SU-DHL-6 (cell line): ENCODE measurements around the gene RNU1-3.
"Not testable (repeated sequence)": the region's sequence is repeated elsewhere in the genome, so short reads cannot be mapped to it uniquely, and the experiment has no call there.

Experiments used
- H2AFZ ChIP-seq: fragments of 200-600 bp; sonication (generic); 2 replicates; pipeline ENCODE4 v1.6.1; 2014; ENCODE audit warnings: low read depth, mild to moderate bottlenecking, moderate library complexity, mixed read lengths, antibody characterized with exemption, low read length; ENCODE audit not compliant: severe bottlenecking
- H3F3A ChIP-seq: fragments of 200-600 bp; shearing (Covaris generic); 2 replicates; pipeline ENCODE4 v1.6.0; 2016; ENCODE audit warnings: antibody characterized with exemption, mild to moderate bottlenecking; ENCODE audit not compliant: insufficient read depth
- H3K27ac ChIP-seq: fragments of 200-600 bp; sonication (generic); 2 replicates; pipeline ENCODE4 v1.5.1; 2016; ENCODE audit warnings: low read depth, mild to moderate bottlenecking, low read length, moderate library complexity, mixed read lengths
- H3K27me3 ChIP-seq: fragments of 200-600 bp; sonication (generic), shearing (Covaris generic); 2 replicates; pipeline ENCODE4 v1.6.0; 2014; ENCODE audit warnings: mild to moderate bottlenecking, low read length
- H3K36me3 ChIP-seq: fragments of 200-600 bp; sonication (generic); 2 replicates; pipeline ENCODE4 v1.6.1; 2014; ENCODE audit warnings: mild to moderate bottlenecking, low read length, mixed read lengths
- H3K4me2 ChIP-seq: fragments of 300-600, 200-600 bp; shearing (Covaris generic), sonication (generic); 2 replicates; pipeline ENCODE4 v1.6.0; 2014; ENCODE audit warnings: low read length, low read depth, mild to moderate bottlenecking; ENCODE audit not compliant: poor library complexity, severe bottlenecking
- H3K4me3 ChIP-seq: fragments of 200-600 bp; sonication (generic); 2 replicates; pipeline ENCODE4 v1.5.1; 2014; ENCODE audit warnings: antibody characterized with exemption, low read length, mild to moderate bottlenecking, mixed read lengths; ENCODE audit not compliant: insufficient read depth, poor library complexity, severe bottlenecking
- H3K79me2 ChIP-seq: fragments of 200-600 bp; sonication (generic); 2 replicates; pipeline ENCODE4 v1.6.1; 2014; ENCODE audit warnings: mild to moderate bottlenecking, low read length, moderate library complexity; ENCODE audit not compliant: insufficient read depth
- H3K9ac ChIP-seq: fragments of 200-600 bp; sonication (generic); 2 replicates; pipeline ENCODE4 v1.7.0; 2014; ENCODE audit warnings: mild to moderate bottlenecking, low read length
- H3K9me2 ChIP-seq: fragments of 200-600 bp; sonication (generic); replicated peaks from 2 replicates; pipeline ENCODE4 v1.6.1; 2014; ENCODE audit warnings: low read length; ENCODE audit not compliant: insufficient read depth
- H3K9me3 ChIP-seq: fragments of 200-600 bp; sonication (generic); 2 replicates; pipeline ENCODE4 v1.6.1; 2014; ENCODE audit warnings: low read length, mixed read lengths; ENCODE audit not compliant: insufficient read depth
- H4K20me1 ChIP-seq: fragments of 200-600 bp; sonication (generic); 2 replicates; pipeline ENCODE4 v1.6.1; 2014; ENCODE audit warnings: low read depth, mild to moderate bottlenecking, antibody characterized with exemption, low read length, moderate library complexity, mixed read lengths
- EZH2phosphoT487 ChIP-seq: fragments of 200-600 bp; sonication (generic), shearing (Covaris generic); conservative IDR thresholded peaks from 2 replicates; pipeline ENCODE4 v1.6.1; 2018; ENCODE audit warnings: mild to moderate bottlenecking, antibody characterized with exemption, low read length, moderate library complexity, mixed read lengths
- TF ChIP-seq, protein P1 (sequence below): fragments of 200-600 bp; sonication (generic); IDR thresholded peaks from one replicate; pipeline ENCODE4 v1.5.1; 2017; ENCODE audit warnings: antibody characterized with exemption, mild to moderate bottlenecking, low read length, moderate library complexity; ENCODE audit not compliant: insufficient read depth, poor library complexity, severe bottlenecking

The RNU1-3 gene

GRCh38 chr1:16632044-16632850, 34.5 kb downstream of the RNU1-3 start:
- H3K9ac ChIP-seq, H3K4me3 ChIP-seq, H3K9me2 ChIP-seq, H3K79me2 ChIP-seq, H3K9me3 ChIP-seq, H3K4me2 ChIP-seq, H3F3A ChIP-seq, H3K27me3 ChIP-seq, H3K27ac ChIP-seq, H2AFZ ChIP-seq, H3K36me3 ChIP-seq, H4K20me1 ChIP-seq: not testable (repeated sequence)

- H3K27ac ChIP-seq, result no peak overlapping the region
- no peaks in the 10 kb centered on the region for H3F3A ChIP-seq
- H3K27me3 ChIP-seq, result no peaks in the 10 kb centered on the region
- H2AFZ ChIP-seq, result no peak overlapping the region
- no peaks in the 10 kb centered on the region for H3K36me3 ChIP-seq
- no peaks in the 10 kb centered on the region for H3K9me3 ChIP-seq
- TF ChIP-seq, protein P1, sequence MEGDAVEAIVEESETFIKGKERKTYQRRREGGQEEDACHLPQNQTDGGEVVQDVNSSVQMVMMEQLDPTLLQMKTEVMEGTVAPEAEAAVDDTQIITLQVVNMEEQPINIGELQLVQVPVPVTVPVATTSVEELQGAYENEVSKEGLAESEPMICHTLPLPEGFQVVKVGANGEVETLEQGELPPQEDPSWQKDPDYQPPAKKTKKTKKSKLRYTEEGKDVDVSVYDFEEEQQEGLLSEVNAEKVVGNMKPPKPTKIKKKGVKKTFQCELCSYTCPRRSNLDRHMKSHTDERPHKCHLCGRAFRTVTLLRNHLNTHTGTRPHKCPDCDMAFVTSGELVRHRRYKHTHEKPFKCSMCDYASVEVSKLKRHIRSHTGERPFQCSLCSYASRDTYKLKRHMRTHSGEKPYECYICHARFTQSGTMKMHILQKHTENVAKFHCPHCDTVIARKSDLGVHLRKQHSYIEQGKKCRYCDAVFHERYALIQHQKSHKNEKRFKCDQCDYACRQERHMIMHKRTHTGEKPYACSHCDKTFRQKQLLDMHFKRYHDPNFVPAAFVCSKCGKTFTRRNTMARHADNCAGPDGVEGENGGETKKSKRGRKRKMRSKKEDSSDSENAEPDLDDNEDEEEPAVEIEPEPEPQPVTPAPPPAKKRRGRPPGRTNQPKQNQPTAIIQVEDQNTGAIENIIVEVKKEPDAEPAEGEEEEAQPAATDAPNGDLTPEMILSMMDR, result no peak
- no peak for TF ChIP-seq EZH2phosphoT487
- no peaks in the 10 kb centered on the region for H3K79me2 ChIP-seq
- no peaks in the 10 kb centered on the region for H3K9me2 ChIP-seq
- H3K9ac ChIP-seq, result no peak overlapping the region
- H3K4me2 ChIP-seq, result no peak overlapping the region
- no peak overlapping the region for H3K4me3 ChIP-seq
- H4K20me1 ChIP-seq, result no peaks in the 10 kb centered on the region
Observed at GRCh38 chr1:16631248-16632043, 35.3 kb downstream of the RNU1-3 start.

DNA sequence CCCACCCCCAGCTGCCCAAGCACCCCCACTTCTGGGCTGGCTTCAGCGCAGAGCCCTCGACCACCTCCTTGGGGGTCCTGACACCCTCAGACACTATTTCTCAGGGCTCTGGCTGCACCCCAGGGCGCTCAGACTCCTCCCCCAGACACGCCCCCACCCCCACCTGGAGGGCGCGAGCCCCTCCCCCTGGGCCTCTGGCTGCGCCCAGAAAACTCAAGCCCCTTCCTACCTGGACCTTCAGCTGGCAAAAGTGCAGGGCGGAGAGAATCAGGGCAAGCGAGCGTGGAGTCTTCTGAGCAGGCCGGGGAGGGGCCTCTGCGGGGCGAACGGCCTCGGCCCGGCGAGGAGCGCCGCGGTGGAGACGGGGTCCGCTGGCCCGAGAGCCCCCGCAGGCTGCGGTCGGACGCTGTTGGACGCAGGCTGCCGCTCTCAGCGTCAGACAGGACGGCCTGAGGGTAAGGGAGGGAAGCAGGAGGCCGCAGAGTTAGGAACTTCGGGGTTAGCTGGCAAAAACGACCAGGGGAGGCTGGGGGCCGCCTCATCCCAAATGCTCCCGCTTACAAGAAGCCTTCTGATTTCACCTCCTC, 36.0 kb downstream of the RNU1-3 start:
- H3K9me2 ChIP-seq, result no peaks in the 10 kb centered on the region
- no peak overlapping the region for H3K4me3 ChIP-seq
- H3K36me3 ChIP-seq, result no peaks in the 10 kb centered on the region
- no peaks in the 10 kb centered on the region for H4K20me1 ChIP-seq
- no peak for TF ChIP-seq EZH2phosphoT487
- TF ChIP-seq, protein P1, result no peak
- no peaks in the 10 kb centered on the region for H3K9me3 ChIP-seq
- no peaks in the 10 kb centered on the region for H3K79me2 ChIP-seq
- H2AFZ ChIP-seq, result no peak overlapping the region
- H3K27ac ChIP-seq, result no peak overlapping the region
- H3K27me3 ChIP-seq, result no peaks in the 10 kb centered on the region
- H3F3A ChIP-seq, result no peaks in the 10 kb centered on the region
- no peak overlapping the region for H3K9ac ChIP-seq
- no peak overlapping the region for H3K4me2 ChIP-seq

- H3F3A ChIP-seq, H3K79me2 ChIP-seq, H3K9me2 ChIP-seq, H3K4me3 ChIP-seq, H4K20me1 ChIP-seq, H3K27me3 ChIP-seq, H3K4me2 ChIP-seq, H3K9me3 ChIP-seq, H3K36me3 ChIP-seq, H3K9ac ChIP-seq, H2AFZ ChIP-seq, H3K27ac ChIP-seq: not testable (repeated sequence)
Observed at GRCh38 chr1:16629916-16630530, 36.7 kb downstream of the RNU1-3 start.
